ENCODE data around the gene P2RX2. TPM values are rescaled to one million over a fixed set of nuclear protein-coding genes. Genes with fewer than 3 reads are reported as not detected.

The P2RX2 gene
- total and polyA plus RNA-seq, 8 donors: 0.19 to 0.78 TPM; not detected in 6

- no peaks in the 10 kb centered on the region for H3K4me1 ChIP-seq
- no peak overlapping the region for H3K27ac ChIP-seq
- TF ChIP-seq POLR2A (IDR thresholded peaks at IDR 0.05) (no peak), EP300 (IDR thresholded peaks at IDR 0.05) (no peak), CTCF (IDR thresholded peaks at IDR 0.05) (no peak), POLR2AphosphoS5 (IDR thresholded peaks at IDR 0.05) (no peak)
- no peak overlapping the region for H3K4me3 ChIP-seq
- H3K27me3 ChIP-seq: no peaks in the 10 kb centered on the region
- no peaks in the 10 kb centered on the region for H3K9me3 ChIP-seq
- no peak for DNase-seq
- peaks cover 46 to 95% (median 89%) of the 10 kb centered on the region in 4 donors for H3K36me3 ChIP-seq
- 78 to 88% (median 82%) methylated on average over 8 to 10 of the region's 10 CpGs for WGBS, 5 donors
- intact Hi-C loops (cut with DNase I; ENCODE audit: low total_unique reads): no loop called here
Measured at GRCh38 chr12:132640936-132641335, 22.4 kb downstream of the P2RX2 start.

GRCh38 chr12:132641811-132642650, 23.5 kb downstream of the P2RX2 start:
- H3K4me3 ChIP-seq: no peak overlapping the region
- H3K36me3 ChIP-seq: peaks cover 40 to 95% (median 90%) of the 10 kb centered on the region in 4 donors
- no peaks in the 10 kb centered on the region for H3K27me3 ChIP-seq
- WGBS, 5 donors: 92 to 95% (median 95%) methylated on average over 22 to 28 of the region's 28 CpGs
- H3K9me3 ChIP-seq: no peaks in the 10 kb centered on the region
- no peaks in the 10 kb centered on the region for H3K4me1 ChIP-seq
- DNase-seq: no peak
- no peak for TF ChIP-seq POLR2AphosphoS5 (IDR thresholded peaks at IDR 0.05)
- TF ChIP-seq CTCF (IDR thresholded peaks at IDR 0.05): no peak
- TF ChIP-seq POLR2A (IDR thresholded peaks at IDR 0.05): no peak
- TF ChIP-seq EP300 (IDR thresholded peaks at IDR 0.05): no peak
- H3K27ac ChIP-seq: no peak overlapping the region
- intact Hi-C loops (cut with DNase I; ENCODE audit: low total_unique reads): no loop called here

- DNase-seq: no peak
- no peaks in the 10 kb centered on the region for H3K9me3 ChIP-seq
- peaks cover 36 to 95% (median 90%) of the 10 kb centered on the region in 4 donors for H3K36me3 ChIP-seq
- TF ChIP-seq EP300 (IDR thresholded peaks at IDR 0.05) (no peak), POLR2A (IDR thresholded peaks at IDR 0.05) (no peak), POLR2AphosphoS5 (IDR thresholded peaks at IDR 0.05) (no peak), CTCF (IDR thresholded peaks at IDR 0.05) (no peak)
- H3K27ac ChIP-seq: no peak overlapping the region
- intact Hi-C loops (cut with DNase I; ENCODE audit: low total_unique reads): no loop called here
- 93 to 97% (median 96%) methylated on average over 27 to 30 of the region's 30 CpGs for WGBS, 5 donors
- no peaks in the 10 kb centered on the region for H3K4me1 ChIP-seq
- no peak overlapping the region for H3K4me3 ChIP-seq
- H3K27me3 ChIP-seq: no peaks in the 10 kb centered on the region
Measured at GRCh38 chr12:132642846-132643835, 24.6 kb downstream of the P2RX2 start.

GRCh38 chr12:132646850-132647249, 28.3 kb downstream of the P2RX2 start:
- Histone ChIP-seq H3K27me3 (no peaks in the 10 kb centered on the region), H3K27ac (no peak overlapping the region), H3K36me3 (peaks cover 39 to 93% (median 88%) of the 10 kb centered on the region in 4 donors), H3K4me3 (no peak overlapping the region), H3K4me1 (no peaks in the 10 kb centered on the region), H3K9me3 (no peaks in the 10 kb centered on the region)
- intact Hi-C loops (cut with DNase I; ENCODE audit: low total_unique reads): no loop called here
- TF ChIP-seq POLR2AphosphoS5 (IDR thresholded peaks at IDR 0.05): no peak
- TF ChIP-seq EP300 (IDR thresholded peaks at IDR 0.05): no peak
- 91 to 92% (median 92%) methylated on average over 7 of the region's 7 CpGs for WGBS, 5 donors
- DNase-seq: no peak
